ENCODE data around the gene AP2B1.

AP2B1 gene

DNA sequence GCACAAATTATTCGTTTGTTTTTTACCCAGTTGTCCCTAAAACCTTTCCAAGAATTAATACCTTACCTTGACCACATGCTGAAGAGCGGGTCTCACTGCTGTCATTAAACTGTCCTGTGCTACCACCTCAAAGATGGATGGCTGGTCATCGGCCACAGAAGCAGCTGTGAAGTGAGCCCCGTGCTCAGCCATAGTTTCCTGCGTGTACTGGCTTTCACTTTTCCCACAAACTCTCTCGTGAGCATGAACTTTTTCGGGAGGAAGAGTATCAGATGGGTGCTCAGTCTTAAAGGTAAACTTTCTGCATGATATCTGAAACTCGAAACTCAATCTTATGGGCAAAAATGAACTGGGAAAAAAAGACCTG, 9.3 kb upstream of the AP2B1 start:
- TF ChIP-seq, protein P1, sequence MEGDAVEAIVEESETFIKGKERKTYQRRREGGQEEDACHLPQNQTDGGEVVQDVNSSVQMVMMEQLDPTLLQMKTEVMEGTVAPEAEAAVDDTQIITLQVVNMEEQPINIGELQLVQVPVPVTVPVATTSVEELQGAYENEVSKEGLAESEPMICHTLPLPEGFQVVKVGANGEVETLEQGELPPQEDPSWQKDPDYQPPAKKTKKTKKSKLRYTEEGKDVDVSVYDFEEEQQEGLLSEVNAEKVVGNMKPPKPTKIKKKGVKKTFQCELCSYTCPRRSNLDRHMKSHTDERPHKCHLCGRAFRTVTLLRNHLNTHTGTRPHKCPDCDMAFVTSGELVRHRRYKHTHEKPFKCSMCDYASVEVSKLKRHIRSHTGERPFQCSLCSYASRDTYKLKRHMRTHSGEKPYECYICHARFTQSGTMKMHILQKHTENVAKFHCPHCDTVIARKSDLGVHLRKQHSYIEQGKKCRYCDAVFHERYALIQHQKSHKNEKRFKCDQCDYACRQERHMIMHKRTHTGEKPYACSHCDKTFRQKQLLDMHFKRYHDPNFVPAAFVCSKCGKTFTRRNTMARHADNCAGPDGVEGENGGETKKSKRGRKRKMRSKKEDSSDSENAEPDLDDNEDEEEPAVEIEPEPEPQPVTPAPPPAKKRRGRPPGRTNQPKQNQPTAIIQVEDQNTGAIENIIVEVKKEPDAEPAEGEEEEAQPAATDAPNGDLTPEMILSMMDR (IDR thresholded peaks at IDR 0.05): no peak
- H3K27ac ChIP-seq: peak overlapping the region; percentile 81

DNA sequence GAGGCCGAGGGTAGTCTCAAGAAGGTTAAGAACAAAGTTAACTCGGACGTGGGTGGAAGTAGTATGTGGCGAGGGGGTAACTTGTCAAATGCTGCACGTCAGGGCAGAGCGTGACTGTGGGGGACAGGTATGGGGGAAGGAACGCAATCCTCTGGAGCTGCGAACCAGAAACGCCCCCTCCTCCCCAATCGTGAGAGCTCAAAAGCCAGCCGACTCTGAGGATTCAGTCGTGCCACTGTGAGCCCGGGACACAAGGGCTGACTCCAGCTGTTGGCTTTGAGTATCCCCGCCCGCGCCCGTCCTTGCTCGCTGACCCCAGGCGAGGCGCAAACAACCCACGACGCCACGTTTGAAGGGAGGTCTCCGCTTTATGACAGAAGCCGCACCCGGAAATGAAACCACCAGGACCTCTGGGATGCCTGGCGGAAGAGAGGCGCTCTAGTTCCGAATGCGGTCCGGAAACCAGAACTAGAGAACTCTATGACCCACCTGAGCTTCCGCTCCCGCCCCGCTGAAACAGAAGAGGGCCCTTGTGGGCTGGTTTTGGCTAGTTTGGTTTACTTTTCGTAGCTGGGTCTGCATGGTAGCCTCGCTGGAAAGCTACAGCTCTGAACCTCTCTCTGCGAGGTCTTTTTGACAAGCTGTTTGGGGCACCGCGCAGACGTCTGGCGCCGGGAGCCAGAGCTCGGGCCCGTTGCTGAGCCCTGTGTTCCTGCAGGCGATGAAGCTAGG, 8.8 kb upstream of the AP2B1 start, which contains the start of gene PEX12:
PEX12 (minus strand) TSS at position 375 of the 732 bp plus-strand sequence. CDS start 550 bp downstream, outside the sequence.
- TF ChIP-seq, protein P1 (IDR thresholded peaks at IDR 0.05): 0 out of 2 replicates have a peak, but pooled peaks have one; percentile 4
- no peak for TF ChIP-seq ZFX (IDR thresholded peaks at IDR 0.05; ENCODE audit: borderline replicate concordance)

DNA sequence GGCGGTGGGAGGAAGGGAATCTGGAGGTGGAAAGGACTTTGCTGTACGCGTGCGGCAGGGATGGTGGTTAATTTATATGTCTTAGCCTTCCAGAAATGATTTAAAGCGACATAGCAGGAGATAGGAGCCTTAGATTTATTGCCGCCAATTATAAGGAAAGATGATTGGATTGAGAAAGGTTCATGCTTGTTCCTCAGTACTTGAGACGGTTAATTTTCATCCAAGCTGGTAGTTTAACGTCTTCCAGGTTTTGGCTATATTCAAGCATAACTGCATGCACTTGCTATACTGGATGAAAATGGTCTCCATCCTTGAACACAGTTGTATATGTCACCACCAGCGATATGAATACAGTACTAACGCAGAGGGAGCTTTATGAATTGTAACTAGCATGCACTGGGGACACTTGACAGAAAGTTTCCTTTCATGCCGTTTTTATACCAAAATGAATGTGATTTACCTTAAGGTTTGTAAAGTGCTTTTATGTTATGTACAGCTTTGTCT, 8.1 kb upstream of the AP2B1 start:
- peak overlapping the region; percentile 81 for H3K27ac ChIP-seq

More for the DNA sequence above, 8.8 kb upstream of the AP2B1 start, which contains the start of gene PEX12:
- H3K27ac ChIP-seq: peak within 1 kb of the TSS; percentile 81

DNA sequence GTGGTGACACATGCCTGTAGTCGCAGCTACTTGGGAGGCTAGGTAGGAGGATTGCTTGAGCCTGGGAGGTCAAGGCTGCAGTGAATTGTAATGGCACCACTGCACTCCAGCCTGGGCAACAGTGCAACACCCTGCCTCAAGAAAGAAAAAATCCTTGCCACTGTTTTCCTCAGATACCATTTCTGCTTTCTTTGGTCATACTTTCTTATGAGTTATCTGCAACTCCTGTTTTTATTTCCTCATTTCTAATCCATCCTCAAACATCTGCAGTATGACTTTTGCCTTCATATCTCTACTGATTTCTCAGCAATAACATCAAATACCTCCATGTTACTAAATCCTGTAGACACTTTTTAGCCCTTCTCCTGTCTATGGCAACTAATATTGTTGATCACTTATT, 3.1 kb upstream of the AP2B1 start:
- no peak overlapping the region for H3K27ac ChIP-seq
- TF ChIP-seq, protein P1 (IDR thresholded peaks at IDR 0.05): no peak
- no peak for TF ChIP-seq ZFX (IDR thresholded peaks at IDR 0.05; ENCODE audit: borderline replicate concordance)

More for the DNA sequence above, 8.1 kb upstream of the AP2B1 start:
- TF ChIP-seq ZFX (IDR thresholded peaks at IDR 0.05; ENCODE audit: borderline replicate concordance): no peak
- TF ChIP-seq, protein P1 (IDR thresholded peaks at IDR 0.05): no peak

DNA sequence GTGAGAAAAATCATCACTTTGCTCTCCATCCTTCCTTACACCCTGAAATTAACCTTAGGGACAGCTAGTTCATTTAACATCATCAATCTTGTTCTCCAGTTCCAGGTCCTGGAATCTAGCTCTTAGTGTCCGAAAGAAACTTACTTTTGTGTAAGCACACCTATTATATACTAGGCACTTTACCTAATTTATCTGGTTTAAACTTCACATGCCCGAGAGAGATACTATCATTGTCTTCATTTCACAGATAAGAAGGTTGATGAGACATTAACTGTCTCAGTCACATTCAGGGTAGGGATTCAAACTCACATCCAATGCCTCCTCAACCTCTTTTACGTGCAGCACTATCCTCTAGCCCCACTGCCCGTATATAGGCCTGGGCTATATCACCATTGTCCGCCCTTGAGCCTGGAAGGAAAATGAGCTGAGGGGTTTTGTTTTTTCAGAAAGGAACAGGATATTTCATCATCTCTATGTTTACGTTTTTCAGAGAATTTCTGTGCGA, 501 bp upstream of the AP2B1 start:
- peak overlapping the region; percentile 78 for H3K27ac ChIP-seq
- TF ChIP-seq, protein P1 (IDR thresholded peaks at IDR 0.05): no peak
- no peak for TF ChIP-seq ZFX (IDR thresholded peaks at IDR 0.05; ENCODE audit: borderline replicate concordance)

DNA sequence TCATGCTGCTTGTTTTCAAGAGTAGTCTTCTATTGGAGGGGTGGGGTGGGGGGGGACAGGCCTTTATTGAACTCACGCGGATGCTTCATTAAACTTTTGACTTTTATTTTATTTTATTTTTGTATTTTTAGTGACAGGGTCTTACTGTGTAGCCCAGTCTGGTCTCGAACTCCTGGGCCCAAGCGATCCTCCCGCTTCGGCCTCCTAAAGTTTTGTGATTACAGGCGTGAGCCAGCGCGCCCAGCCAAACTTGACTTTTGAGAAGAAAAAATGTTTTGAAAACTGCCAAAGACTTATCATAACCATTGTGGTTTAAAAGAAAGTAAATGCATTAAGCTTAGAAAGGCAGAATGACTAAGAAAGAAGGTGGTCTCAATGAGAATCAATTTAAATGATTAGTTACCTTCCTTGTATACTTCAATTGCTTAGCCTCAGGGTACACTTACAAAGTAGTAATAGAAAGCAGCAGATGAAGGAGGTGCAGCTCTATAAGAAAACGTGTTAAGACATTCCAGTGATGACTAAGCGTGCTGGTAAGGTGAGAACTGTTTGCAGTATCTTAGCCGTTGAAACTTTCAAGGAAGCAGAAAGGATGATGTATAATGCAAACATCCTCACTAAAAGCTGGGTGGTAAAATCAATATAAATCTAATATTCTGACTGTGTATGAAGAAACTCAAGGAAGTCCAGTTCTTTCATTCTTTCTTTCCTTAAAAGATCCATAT, 1.2 kb downstream of the AP2B1 start:
- no peak for TF ChIP-seq ZFX (IDR thresholded peaks at IDR 0.05; ENCODE audit: borderline replicate concordance)
- TF ChIP-seq, protein P1 (IDR thresholded peaks at IDR 0.05): no peak
- H3K27ac ChIP-seq: peak overlapping the region; percentile 78
